Hepatocyte (in vitro differentiated cells): ENCODE measurements around the gene SYTL1.

Experiments
- EZH2phosphoT487 ChIP-seq: fragments of 200-600 bp; sonication (generic); IDR thresholded peaks from one replicate; pipeline ENCODE4 v1.6.1; 2018; ENCODE audit warnings: antibody characterized with exemption, mild to moderate bottlenecking, low read depth, moderate library complexity; ENCODE audit not compliant: unreplicated experiment, severe bottlenecking
- TF ChIP-seq, protein P1 (sequence below): fragments of 200-600 bp; sonication (generic); IDR thresholded peaks from 2 replicates; pipeline ENCODE4 v1.5.1; 2016; ENCODE audit warnings: antibody characterized with exemption, mild to moderate bottlenecking; ENCODE audit not compliant: poor library complexity

DNA sequence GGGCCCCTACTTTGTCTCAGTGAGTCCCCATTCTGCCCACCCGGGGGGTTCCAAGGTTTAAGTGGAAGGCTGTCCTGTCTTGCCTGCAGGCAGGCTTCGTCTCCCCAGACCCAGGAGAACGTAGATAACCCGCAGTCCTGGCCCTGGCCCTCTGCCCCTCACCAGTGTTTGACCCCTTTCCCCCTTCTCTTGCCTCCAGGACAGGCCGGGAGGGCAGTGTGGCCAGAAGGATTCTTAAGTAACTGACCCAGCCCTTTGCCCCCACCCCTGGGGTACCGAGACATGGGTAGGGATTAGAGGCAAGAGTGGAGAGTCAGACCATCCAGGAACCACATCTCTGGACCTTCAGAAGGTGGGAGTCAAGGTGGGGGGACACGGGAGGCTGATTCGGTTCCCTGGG lies 11.0 kb upstream of the SYTL1 start:
- TF ChIP-seq, protein P1, sequence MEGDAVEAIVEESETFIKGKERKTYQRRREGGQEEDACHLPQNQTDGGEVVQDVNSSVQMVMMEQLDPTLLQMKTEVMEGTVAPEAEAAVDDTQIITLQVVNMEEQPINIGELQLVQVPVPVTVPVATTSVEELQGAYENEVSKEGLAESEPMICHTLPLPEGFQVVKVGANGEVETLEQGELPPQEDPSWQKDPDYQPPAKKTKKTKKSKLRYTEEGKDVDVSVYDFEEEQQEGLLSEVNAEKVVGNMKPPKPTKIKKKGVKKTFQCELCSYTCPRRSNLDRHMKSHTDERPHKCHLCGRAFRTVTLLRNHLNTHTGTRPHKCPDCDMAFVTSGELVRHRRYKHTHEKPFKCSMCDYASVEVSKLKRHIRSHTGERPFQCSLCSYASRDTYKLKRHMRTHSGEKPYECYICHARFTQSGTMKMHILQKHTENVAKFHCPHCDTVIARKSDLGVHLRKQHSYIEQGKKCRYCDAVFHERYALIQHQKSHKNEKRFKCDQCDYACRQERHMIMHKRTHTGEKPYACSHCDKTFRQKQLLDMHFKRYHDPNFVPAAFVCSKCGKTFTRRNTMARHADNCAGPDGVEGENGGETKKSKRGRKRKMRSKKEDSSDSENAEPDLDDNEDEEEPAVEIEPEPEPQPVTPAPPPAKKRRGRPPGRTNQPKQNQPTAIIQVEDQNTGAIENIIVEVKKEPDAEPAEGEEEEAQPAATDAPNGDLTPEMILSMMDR = no peak
- TF ChIP-seq EZH2phosphoT487 = no peak
